Activated gamma-delta T cell (primary cell): ENCODE data around the gene STX18.
A peak's percentile ranks its signal among the peaks of the same experiment; 100 is the strongest.

Experiments
- DNase-seq: peaks from one replicate; lab custom pipeline; 2025; lab: John Stamatoyannopoulos, UW

Gene STX18

DNA sequence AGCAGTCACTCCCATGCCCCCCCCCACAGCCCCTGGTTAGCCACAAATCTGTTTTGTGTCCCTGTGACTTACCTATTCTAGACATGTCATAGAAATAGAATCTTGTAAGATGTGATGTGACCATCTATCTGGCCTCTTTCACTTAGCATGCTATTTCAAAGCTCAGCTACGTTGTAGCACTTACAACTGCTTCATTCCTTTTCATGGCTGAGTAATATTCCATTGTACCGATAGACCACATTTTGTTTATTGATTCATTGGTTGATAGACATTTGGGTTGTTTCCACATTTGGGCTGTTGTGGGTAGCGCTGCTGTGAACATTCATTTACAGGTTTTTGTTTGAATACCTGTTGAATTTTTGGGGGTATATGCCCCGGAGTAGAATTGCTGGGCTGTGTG lies 143.4 kb downstream of the STX18 start:
- no peak for DNase-seq

DNA sequence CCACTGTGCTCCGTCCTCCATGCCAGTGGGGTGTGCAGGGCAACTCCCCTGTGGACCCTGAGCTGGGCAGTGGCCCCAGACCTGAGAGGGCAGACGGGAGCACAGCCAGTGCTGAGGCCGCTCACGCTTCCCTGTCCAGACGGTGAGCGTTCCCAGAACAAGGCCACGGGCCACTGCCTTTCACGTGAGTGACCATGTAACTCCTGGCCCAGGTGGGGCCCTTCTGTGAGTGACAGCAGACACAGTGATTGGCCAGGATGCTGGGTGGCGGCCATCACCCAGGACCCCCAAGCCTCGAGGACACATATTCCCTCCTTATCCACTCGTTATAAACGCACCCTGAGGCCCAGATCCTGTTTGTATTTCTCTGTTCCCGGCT lies 144.4 kb downstream of the STX18 start:
- DNase-seq, result no peak

DNA sequence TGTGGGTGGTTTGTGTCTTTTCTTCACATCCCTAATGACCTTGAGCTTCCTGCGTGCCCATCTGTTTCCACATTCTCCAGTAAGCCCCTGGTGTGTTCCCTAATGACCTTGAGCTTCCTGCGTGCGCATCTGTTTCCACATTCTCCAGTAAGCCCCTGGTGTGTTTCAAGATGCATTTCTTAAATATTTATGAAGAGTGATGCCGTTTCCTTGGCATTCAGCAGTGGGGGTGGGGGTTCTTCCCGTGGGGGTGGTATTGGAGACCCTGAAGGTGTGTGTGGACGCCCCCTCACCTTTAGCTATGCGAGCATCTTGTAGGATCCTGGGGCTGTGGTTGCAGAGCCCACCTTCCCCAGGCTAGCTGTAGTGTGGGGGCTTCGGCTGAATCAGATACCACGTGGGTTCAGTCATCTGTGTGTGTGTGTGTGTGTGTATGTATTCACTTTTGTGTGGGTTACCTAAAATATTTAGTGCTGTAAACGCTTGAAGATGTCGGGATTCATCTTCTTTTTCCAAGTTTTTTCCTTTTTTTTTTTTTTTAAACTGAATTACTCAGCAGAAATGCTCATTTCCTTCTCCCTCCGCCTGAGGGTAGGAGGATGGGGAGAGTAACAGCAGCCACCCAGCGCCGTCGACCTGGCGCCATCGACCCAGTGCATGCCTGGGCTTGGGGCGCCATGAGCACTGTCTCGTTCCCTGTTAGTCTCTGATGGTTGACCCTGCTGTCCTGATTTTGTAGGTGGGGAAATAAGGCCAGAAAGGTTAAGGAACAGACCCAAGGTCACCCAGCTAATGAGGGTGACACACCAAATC lies 145.0 kb downstream of the STX18 start:
- no peak for DNase-seq

GRCh38 chr4:4395849-4396627 lies 145.8 kb downstream of the STX18 start:
- no peak for DNase-seq

DNA sequence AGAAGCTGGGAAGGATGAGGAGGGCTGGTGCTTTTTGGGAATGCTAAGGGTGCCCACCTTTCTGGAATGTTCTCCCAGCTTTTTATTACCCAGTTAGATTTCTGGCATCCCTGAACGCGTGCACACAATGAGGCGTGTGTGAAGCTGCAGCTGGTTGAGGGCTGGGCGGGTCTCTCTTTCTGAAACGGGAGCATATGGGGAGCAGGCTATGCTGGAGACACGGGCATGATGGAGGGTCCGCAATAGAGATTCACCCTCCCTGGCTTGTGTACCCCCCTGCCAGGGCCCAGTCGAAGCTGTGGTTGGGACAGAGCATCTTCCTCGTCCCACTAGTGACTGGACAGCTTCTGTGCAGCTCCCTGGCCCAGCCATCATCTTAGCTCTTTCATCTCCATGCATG lies 146.5 kb downstream of the STX18 start:
- no peak for DNase-seq

GRCh38 chr4:4394644-4395043 lies 147.2 kb downstream of the STX18 start:
- no peak for DNase-seq

GRCh38 chr4:4392501-4393183 lies 149.2 kb downstream of the STX18 start:
- DNase-seq, result no peak

DNA sequence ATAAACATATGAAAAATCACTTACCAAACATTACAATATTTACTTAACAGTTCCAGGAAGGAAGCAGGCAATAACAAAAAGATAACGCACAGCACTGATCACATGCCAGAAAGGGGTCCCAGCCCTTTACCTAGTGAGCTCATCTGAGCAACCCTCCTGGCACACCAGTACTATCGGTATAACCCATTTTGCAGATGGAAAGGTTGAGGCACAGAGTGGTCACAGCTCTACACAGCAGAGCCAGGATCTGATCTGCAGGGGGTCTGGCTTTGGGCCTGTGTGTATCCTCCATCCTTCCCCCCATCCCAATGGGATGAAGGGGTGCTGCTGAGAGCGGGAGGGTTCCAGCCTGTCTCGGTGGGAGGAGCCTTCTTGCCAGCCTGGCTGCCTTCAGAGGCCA lies 150.0 kb downstream of the STX18 start:
- no peak for DNase-seq

DNA sequence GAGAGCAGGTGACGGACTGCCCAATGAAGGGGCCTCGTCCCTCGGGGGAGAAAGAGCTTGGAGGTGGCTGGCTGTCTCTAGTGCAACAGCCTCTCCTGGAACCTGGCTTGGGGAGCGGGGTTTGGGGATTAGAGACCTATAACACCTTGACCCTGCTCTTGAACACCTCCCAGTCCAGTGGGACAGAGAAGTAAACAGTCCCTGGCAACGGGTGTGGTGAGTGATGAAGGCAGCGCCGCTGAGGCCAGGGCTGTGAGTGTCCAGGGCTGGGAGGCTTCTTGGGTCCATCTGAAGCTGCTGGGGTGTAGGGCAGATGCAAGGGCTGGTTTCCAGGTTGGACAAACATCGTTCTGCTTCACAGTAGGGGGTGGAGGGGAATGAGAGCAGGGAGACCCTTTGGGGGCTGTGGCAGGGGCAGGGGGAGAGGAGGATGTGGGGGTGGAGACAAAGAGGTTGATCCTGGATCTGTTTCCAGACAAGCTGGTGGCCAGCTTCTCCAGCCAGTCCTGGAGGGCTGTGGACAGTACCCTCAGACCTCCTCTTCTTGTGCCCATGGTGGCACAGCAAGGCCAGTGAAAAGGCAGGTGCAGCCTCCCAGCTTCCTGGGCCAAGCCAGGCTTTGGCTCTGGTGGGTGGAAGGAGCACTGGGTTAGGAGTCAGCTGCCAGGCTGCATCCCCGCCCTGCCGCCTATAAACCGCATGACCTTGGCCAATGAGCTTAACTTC lies 151.2 kb downstream of the STX18 start:
- no peak for DNase-seq

GRCh38 chr4:4390046-4390445 lies 151.8 kb downstream of the STX18 start:
- no peak for DNase-seq

DNA sequence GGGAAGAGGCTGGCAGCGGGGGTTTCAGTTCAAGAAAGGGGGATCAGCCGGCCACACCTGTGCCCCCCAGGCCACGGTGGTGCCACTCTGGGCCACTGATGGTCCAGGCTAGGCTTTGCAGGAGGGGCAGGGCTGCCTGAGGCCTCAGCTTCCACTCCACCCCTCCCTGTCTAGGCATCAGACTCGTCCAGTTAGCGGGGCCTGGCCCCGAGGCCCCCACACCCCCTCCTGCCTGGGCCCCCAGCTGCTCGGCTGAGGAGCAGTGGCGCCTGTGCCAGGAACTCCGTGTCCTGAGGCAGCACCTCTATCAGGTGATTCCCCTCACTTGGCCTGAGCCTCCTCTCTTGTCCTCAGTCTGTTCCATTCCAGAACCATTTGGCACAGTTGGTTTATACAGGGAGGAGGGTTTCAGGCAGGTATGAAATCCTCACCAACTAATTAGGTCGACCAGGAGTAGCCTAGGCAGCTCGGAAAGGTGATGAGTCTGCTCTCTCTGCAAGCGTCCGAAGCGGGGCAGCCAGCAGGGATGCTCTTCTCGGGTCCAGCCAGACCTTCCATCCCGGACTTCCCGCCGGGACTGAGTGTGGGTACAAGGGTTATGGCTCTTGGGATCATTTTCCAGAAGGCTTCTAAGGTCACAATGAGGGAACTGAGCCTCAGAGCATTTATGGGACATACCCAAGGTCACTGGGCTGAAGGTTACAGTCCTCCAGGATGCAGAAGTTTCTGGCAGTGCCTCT lies 152.8 kb downstream of the STX18 start:
- no peak for DNase-seq

- no peak for DNase-seq
Observed at GRCh38 chr4:4388311-4388790, 153.5 kb downstream of the STX18 start.

DNA sequence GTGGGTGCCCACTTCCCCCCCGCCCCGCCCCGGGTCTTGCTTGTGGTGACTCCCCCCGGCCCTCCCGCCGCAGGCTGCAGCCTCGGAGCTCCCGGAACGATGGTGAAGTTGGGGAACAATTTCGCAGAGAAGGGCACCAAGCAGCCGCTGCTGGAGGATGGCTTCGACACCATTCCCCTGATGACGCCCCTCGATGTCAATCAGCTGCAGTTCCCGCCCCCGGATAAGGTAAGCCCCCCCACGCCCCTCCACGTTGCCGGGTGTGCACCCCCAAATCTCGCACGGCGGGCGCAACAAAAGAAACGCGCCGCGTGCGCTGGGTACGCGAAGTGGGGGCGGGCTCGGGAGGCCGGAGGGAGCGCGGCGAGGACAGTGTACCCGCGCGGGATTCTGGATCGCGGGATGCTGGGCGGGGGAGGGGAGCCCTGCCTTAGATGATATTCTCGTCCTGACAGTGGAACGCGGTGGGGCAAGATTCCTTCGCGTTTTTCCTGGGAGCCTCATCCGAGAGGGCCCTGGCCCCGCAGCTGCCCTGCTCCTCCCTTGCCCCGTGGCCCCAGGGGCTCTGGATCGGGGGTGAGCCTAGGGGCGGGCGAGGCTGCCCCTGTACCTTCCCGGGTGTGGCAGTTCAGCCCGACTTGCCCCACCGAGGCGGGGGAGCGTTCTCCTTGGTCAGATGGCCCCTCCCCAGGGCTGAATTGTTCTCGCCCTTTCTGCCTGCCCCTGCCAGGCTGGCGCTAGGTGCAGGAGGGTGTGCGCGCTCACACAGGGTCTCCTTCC lies 154.1 kb downstream of the STX18 start:
- no peak for DNase-seq

- DNase-seq, result peak; percentile 34
Observed at GRCh38 chr4:4386736-4387392, 155.0 kb downstream of the STX18 start, which contains the start of gene NSG1. Gene NSG1, plus strand, starts transcription at chr4:4387102. Its CDS starts 528 bp downstream, at chr4:4387630.

GRCh38 chr4:4386296-4386735 lies 155.5 kb downstream of the STX18 start:
- DNase-seq, result no peak

DNA sequence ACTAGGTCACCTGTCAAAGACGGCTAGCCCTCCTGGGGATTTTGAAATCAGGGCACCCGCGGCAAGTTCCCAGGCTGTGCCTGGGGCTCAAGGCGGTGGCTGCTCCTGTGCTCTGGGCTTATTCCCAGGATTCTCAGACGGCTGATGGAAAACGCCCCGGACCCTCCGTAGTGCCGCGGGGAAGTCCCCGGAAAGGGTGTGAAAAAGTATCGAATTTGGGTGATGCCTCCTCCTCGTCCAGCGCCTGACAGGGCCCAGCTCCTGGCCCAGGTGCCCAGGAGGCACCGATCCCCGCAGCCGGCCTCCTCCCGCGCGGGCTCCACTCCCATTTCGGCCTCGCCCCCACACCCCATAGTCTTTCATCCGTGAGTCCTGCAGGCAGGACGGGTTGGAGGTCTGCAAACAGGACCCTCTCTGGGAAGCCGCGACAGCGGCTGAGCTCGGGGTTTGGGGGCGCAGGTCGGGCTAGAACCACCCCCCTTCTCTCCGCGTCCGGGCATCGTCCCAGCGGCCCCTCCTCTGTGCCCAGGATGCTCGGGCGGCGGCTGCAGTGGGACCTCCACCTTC lies 156.0 kb downstream of the STX18 start:
- no peak for DNase-seq

DNA sequence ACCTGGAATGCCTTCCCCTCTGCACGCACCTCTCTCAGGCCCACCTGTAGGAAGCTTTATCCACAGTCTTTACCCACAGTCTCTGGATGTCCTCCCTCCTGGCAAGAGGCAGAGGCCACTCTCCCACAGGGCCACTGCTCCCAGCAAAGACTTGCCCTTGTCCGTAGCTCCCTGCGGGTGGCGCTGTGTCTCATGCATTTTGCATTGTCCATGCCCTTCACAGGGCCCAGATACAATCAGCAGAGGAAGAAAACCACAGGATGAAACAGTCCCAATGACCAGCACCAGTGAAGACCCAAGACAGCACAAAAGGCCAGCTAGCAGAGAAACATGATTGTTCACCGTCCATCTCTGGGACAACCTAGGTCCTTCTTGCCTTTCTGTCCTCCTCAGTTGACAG lies 157.0 kb downstream of the STX18 start:
- no peak for DNase-seq

DNA sequence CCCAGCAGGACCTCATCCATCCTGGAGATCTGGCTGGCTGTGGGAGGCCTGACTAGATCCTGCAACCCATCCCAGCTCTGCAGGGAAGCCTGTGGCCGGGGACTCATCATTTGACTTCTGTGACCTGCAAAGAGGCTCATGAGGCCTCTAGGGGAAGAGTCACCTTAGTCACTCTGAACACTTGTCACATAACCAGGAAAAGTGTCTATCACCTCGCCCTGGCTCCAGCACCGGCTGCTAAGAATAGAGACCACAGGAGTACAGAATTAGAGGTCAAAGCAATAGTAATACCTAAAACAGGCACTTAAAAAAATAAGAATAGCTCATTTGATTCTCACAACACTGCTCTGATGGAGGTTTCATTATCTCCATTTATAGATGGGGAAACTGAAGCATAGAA lies 158.8 kb downstream of the STX18 start:
- DNase-seq, result no peak

- DNase-seq, result no peak
Observed at GRCh38 chr4:4379540-4380087, 162.2 kb downstream of the STX18 start.
